Liver (tissue), 9 donors: ENCODE data around the gene KIF26A. TPM values are rescaled to one million over a fixed set of nuclear protein-coding genes. Genes with fewer than 3 reads are reported as not detected.

Experiments
- DNase-seq: peaks from one replicate; pipeline ENCODE4 v3.0.0-alpha.2; 2017; ENCODE audit warnings: low spot score
- H3K27ac ChIP-seq, 2 donors: one replicate each; pipeline ENCODE4 v1.7.0; 2013; ENCODE audit warnings: inconsistent platforms in 2 of 2, low read length in 2 of 2, control low read depth in 1 of 2, low read depth in 1 of 2, mild to moderate bottlenecking in 1 of 2
- H3K27me3 ChIP-seq, 4 donors: one replicate each; pipeline versions ENCODE4 v1.6.1 to v1.7.0; 2013; ENCODE audit warnings: low read length in 3 of 4, inconsistent platforms in 1 of 4, mild to moderate bottlenecking in 1 of 4, moderate library complexity in 1 of 4; ENCODE audit not compliant: control insufficient read depth in 4 of 4, insufficient read depth in 4 of 4
- H3K36me3 ChIP-seq, 4 donors: one replicate each; pipeline versions ENCODE4 v1.6.1 to v1.7.0; 2013; ENCODE audit warnings: low read length in 3 of 4, mild to moderate bottlenecking in 3 of 4, low read depth in 1 of 4, moderate library complexity in 1 of 4; ENCODE audit not compliant: control insufficient read depth in 4 of 4, insufficient read depth in 3 of 4
- H3K4me1 ChIP-seq, 4 donors: one replicate each; pipeline versions ENCODE4 v1.6.1 to v1.7.0; 2013; ENCODE audit warnings: low read length in 3 of 4, mild to moderate bottlenecking in 3 of 4, moderate library complexity in 1 of 4; ENCODE audit not compliant: control insufficient read depth in 4 of 4, insufficient read depth in 4 of 4
- H3K4me3 ChIP-seq, 3 donors: one replicate each; pipeline versions ENCODE4 v1.6.1 to v1.7.0; 2013; ENCODE audit warnings: low read length in 3 of 3, control low read depth in 1 of 3, low read depth in 1 of 3, mild to moderate bottlenecking in 1 of 3
- H3K9ac ChIP-seq, 2 donors: one replicate each; pipeline ENCODE4 v1.7.0; 2013; ENCODE audit warnings: low read length in 2 of 2, mild to moderate bottlenecking in 2 of 2, moderate library complexity in 2 of 2, control low read depth in 1 of 2, low read depth in 1 of 2
- H3K9me3 ChIP-seq, 4 donors: one replicate each; pipeline versions ENCODE4 v1.6.1 to v1.7.0; 2013; ENCODE audit warnings: low read length in 3 of 4; ENCODE audit not compliant: control insufficient read depth in 4 of 4
- EGR1 ChIP-seq, 2 donors: IDR thresholded peaks; 2 replicates each; pipeline ENCODE4 v1.6.1; 2016 to 2018; ENCODE audit warnings: antibody characterized with exemption in 2 of 2, low read depth in 2 of 2
- FOXA1 ChIP-seq: IDR thresholded peaks from 2 replicates; pipeline ENCODE4 v1.6.1; 2016; ENCODE audit warnings: antibody characterized with exemption
- JUND ChIP-seq, 2 donors: IDR thresholded peaks; 2 replicates each; pipeline ENCODE4 v1.6.1; 2016; ENCODE audit warnings: antibody characterized with exemption in 2 of 2
- NR2F2 ChIP-seq: IDR thresholded peaks from 2 replicates; pipeline ENCODE4 v1.6.1; 2016; ENCODE audit warnings: antibody characterized with exemption
- WGBS: extraction: QIAGEN DNeasy Blood & Tissue Kit; methylation state at CpG from one replicate; pipeline ENCODE4 v1.1.7; 2013; 5-methylcytosine and 5-hydroxymethylcytosine counted together
- polyA plus RNA-seq, 2 donors: library from polyadenylated mRNA; stranded (reverse) in 1 of 2; unstranded in 1 of 2; fragments of 200-250 nt in 1 of 2; fragments of >200 nt in 1 of 2; fragmentation: Nextera tagmentation in 1 of 2; extraction: Ambion mirVana in 1 of 2; gene quantifications; one replicate each; pipeline versions ENCODE4 v1.2.1 to v1.2.3, GENCODE V29; 2013 to 2015
- total RNA-seq, 2 donors: library from RNA; depleted of rRNA; stranded (reverse); fragments of >200 nt; gene quantifications; one replicate each; pipeline ENCODE4 v1.2.3, GENCODE V29; 2014
- TF ChIP-seq, protein P1 (sequence below): IDR thresholded peaks from 2 replicates; pipeline ENCODE4 v1.6.1; 2016; ENCODE audit warnings: antibody characterized with exemption, mild to moderate bottlenecking
- TF ChIP-seq, protein P2 (sequence below): IDR thresholded peaks from 2 replicates; pipeline ENCODE4 v1.6.1; 2016; ENCODE audit warnings: antibody characterized with exemption
- TF ChIP-seq, protein P3 (sequence below): fragments of 150-350 bp; IDR thresholded peaks from 2 replicates; pipeline ENCODE4 v1.5.1; 2017; ENCODE audit warnings: improper control_type of control experiment, low read depth, low read length; ENCODE audit not compliant: missing input control
- TF ChIP-seq, protein P4 (sequence below): IDR thresholded peaks from 2 replicates; pipeline ENCODE4 v1.6.1; 2016; ENCODE audit warnings: antibody characterized with exemption
- donor health status: healthy.
- donor health status: healthy.
- donor health status: healthy.
- donor health status: healthy.
- donor health status: healthy.

The KIF26A gene
- total and polyA plus RNA-seq, 4 donors = 0.07 to 10.2 (median 1.3) TPM

DNA sequence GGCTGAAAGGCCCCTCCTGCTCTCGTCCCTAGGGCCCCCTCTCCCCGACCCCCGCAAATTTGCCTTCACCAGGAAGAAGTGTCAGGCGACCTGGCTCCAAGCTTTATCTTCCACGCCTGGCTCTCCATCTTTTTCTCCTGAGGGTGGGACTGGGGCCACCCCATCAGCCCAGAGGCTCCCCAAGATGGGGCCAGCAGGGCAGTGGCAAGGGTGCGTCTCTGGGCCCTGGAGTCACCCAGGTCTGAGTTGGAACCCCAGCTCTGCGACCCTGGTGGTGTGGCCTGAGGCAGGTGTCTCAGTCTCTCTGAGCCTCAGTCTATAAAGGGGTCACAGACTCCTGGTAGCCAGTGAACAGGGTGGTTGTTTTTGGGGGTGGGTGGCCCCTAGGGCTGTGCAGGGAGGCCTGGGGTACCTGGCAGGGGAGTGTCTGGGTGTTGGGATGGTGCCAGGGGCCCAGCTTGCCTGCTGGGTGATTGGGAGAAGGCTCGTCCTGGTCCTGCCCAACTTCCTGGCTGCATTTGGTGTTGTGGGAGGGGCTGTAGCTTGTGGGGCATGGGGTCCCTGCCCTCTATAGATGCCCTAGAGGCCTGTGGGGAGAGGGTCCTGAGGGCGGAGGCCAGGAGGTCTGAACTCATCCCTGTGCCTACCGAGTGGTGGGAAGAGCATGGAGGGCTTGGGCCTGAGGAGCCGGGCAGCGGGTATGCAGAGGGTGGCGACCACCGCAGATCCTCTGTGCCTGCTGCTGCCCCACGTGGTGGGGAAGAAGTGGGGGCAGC lies 7.6 kb downstream of the KIF26A start:
- Histone ChIP-seq H3K4me1 (peaks cover 0 to 6% (median 0%) of the 10 kb centered on the region in 4 donors), H3K36me3 (no peaks in the 10 kb centered on the region), H3K27me3 (peaks cover 0 to 3% (median 0%) of the 10 kb centered on the region in 4 donors), H3K9ac (no peak overlapping the region), H3K27ac (no peak overlapping the region), H3K9me3 (no peaks in the 10 kb centered on the region), H3K4me3 (no peak overlapping the region)
- TF ChIP-seq EGR1 (IDR thresholded peaks at IDR 0.05; ENCODE audit: low read depth in 2 of 2) (no peak), FOXA1 (no peak), JUND (IDR thresholded peaks at IDR 0.05) (no peak)
- TF ChIP-seq, protein P1, sequence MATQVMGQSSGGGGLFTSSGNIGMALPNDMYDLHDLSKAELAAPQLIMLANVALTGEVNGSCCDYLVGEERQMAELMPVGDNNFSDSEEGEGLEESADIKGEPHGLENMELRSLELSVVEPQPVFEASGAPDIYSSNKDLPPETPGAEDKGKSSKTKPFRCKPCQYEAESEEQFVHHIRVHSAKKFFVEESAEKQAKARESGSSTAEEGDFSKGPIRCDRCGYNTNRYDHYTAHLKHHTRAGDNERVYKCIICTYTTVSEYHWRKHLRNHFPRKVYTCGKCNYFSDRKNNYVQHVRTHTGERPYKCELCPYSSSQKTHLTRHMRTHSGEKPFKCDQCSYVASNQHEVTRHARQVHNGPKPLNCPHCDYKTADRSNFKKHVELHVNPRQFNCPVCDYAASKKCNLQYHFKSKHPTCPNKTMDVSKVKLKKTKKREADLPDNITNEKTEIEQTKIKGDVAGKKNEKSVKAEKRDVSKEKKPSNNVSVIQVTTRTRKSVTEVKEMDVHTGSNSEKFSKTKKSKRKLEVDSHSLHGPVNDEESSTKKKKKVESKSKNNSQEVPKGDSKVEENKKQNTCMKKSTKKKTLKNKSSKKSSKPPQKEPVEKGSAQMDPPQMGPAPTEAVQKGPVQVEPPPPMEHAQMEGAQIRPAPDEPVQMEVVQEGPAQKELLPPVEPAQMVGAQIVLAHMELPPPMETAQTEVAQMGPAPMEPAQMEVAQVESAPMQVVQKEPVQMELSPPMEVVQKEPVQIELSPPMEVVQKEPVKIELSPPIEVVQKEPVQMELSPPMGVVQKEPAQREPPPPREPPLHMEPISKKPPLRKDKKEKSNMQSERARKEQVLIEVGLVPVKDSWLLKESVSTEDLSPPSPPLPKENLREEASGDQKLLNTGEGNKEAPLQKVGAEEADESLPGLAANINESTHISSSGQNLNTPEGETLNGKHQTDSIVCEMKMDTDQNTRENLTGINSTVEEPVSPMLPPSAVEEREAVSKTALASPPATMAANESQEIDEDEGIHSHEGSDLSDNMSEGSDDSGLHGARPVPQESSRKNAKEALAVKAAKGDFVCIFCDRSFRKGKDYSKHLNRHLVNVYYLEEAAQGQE = no peak
- TF ChIP-seq, protein P2, sequence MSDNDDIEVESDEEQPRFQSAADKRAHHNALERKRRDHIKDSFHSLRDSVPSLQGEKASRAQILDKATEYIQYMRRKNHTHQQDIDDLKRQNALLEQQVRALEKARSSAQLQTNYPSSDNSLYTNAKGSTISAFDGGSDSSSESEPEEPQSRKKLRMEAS = no peak
- DNase-seq = no peak
- WGBS = 76% methylated on average over 15 of the region's 15 CpGs

DNA sequence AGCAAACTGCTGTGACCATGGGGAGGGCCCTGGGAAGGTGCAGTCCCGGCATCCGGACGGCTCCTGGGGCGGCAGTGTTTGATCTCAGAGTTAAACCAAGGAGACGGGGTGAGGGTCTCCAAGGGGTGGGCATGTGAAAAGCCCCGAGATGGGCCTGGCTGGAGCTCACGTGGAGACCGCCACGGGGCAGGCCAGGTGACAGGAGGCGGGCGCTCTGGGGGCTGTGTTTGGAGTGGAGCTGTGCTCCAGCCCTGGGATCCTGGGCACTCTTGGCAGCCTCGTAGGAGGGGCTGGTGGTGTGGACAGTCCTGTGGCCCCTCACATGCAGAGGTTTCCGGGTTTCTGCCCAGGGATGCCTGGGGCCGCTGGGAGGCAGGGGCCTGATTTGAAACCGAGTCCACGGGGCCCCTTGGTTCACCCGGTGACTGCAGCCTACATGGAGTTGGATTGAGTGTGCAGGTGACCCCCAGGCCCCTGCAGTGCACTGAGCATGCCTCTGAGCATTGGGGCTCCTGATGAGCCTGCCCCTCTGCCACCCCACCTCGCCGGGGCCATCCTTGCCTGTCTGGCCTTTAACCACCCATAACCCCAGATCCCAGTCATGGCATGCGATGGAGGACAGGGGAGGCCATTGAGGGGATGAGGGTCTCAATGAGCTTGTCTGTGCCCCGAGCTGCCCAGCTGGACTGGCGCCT lies 8.4 kb downstream of the KIF26A start:
- Histone ChIP-seq H3K27ac (no peak overlapping the region), H3K9me3 (no peaks in the 10 kb centered on the region), H3K27me3 (peaks cover 0 to 3% (median 0%) of the 10 kb centered on the region in 4 donors), H3K4me3 (no peak overlapping the region), H3K4me1 (peaks cover 0 to 6% (median 0%) of the 10 kb centered on the region in 4 donors), H3K36me3 (no peaks in the 10 kb centered on the region), H3K9ac (no peak overlapping the region)
- 82% methylated on average over 22 of the region's 22 CpGs for WGBS
- no peak for DNase-seq
- TF ChIP-seq, protein P2 = no peak

DNA sequence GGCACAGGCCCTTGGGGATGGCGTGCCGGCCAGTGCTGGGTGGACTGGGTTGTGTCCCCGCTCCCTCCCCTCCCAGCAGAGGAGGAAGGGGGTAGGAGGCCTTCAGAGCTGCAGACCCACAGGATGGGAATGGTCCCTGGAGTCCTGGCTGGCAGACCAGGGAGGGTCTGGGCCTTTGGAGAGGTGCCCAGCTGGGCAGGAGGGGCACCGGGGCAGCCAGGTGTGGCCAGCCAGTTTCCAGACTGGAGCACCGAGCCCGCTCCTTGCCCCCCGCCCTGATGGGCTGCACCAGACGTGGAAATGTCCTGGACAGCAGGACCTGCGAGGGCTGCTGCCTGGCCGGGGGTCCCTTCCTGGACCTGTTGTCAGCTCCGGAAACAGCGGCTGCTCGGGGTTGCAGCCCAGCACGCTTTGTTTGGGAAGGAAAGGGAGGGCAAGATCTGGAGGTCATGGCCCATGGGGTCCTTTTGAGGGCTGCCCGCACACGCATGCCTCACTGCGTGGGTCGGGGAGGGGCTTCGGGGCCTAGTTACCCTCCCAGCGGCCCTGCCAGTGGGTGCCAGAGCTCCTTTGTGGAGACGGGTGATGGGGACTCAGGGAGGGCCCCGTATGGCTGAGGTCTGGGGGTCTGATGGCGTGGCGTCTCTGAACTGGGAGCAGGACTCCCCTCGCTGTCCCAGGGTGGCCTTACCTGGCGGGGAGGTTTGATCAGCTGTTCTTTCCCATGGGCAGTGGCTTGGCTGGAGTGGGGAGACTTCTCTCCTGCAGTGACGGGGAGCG lies 9.1 kb downstream of the KIF26A start:
- TF ChIP-seq NR2F2 (peak; percentile 74), EGR1 (IDR thresholded peaks at IDR 0.05; ENCODE audit: low read depth in 2 of 2) (no peak)
- TF ChIP-seq, protein P3, sequence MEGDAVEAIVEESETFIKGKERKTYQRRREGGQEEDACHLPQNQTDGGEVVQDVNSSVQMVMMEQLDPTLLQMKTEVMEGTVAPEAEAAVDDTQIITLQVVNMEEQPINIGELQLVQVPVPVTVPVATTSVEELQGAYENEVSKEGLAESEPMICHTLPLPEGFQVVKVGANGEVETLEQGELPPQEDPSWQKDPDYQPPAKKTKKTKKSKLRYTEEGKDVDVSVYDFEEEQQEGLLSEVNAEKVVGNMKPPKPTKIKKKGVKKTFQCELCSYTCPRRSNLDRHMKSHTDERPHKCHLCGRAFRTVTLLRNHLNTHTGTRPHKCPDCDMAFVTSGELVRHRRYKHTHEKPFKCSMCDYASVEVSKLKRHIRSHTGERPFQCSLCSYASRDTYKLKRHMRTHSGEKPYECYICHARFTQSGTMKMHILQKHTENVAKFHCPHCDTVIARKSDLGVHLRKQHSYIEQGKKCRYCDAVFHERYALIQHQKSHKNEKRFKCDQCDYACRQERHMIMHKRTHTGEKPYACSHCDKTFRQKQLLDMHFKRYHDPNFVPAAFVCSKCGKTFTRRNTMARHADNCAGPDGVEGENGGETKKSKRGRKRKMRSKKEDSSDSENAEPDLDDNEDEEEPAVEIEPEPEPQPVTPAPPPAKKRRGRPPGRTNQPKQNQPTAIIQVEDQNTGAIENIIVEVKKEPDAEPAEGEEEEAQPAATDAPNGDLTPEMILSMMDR = no peak
- TF ChIP-seq, protein P4, sequence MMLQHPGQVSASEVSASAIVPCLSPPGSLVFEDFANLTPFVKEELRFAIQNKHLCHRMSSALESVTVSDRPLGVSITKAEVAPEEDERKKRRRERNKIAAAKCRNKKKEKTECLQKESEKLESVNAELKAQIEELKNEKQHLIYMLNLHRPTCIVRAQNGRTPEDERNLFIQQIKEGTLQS = no peak
- H3K9me3 ChIP-seq = no peaks in the 10 kb centered on the region
- WGBS = 69% methylated on average over 28 of the region's 28 CpGs
- peaks cover 0 to 6% (median 0%) of the 10 kb centered on the region in 4 donors for H3K4me1 ChIP-seq
- no peak overlapping the region for H3K9ac ChIP-seq
- no peak overlapping the region for H3K4me3 ChIP-seq
- H3K27ac ChIP-seq = no peak overlapping the region
- no peak for DNase-seq
- no peaks in the 10 kb centered on the region for H3K36me3 ChIP-seq
- H3K27me3 ChIP-seq = peaks cover 0 to 3% (median 0%) of the 10 kb centered on the region in 4 donors
